HG03066 (cell line): ENCODE measurements around the gene DHFR2.
"Not testable (repeated sequence)": the region's sequence is repeated elsewhere in the genome, so short reads cannot be mapped to it uniquely, and the experiment has no call there.

Experiments
- ATAC-seq: cut with Tn5 transposase; IDR thresholded peaks from one replicate; pipeline ENCODE4 v1.9.1; 2021; ENCODE audit warnings: low read depth; ENCODE audit not compliant: unreplicated experiment

DHFR2 gene

DNA sequence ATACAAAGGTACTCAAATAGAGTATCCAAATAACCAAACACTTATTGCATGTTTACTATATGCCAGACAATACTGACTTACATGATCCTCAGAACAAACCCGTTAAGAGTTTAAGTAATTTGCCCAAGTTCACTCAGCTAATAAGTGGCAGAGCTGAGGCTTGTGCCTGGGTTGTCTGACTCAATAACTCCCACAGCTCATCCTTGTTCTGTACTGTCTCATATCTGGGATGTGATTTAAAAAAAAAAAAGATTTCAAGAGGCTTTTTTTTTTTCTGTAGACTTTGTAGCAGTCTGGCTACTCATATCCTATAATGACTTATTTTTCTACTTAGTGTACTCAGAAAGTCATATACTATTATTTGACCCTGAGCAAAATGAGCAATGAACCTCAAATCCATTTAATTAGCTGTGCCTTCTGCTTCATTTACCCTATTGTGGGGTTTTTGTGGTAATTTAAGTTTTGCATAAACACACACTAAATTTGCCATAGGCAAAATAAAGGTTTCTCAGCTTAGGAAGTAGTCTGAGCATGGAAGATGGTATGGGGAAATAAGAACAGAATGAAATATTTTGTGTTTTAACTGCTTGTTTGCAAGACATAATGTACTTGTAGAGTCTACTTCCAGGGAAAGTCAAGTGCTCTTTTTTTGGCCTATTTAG is 3.2 kb upstream of the DHFR2 start:
- no peak for ATAC-seq

DNA sequence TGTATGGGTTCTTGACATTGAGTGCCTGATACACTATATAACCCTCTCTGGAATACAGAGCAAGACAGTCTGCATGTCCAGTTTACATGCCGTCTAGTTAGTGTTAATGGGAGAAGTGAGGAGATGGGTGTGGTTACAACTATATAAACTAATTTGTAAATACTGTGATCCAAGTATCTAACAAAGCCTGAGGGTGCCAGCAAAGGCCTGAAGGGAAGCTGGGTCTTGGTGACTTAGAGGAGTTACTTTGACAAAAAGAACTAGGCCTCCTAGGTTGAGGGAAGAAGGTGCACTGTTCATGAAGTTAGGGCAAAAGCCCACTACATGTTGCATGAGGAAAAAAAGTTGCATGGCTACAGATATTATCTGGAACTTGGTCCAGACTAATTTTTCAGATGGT is 2.4 kb upstream of the DHFR2 start:
- no peak for ATAC-seq

DNA sequence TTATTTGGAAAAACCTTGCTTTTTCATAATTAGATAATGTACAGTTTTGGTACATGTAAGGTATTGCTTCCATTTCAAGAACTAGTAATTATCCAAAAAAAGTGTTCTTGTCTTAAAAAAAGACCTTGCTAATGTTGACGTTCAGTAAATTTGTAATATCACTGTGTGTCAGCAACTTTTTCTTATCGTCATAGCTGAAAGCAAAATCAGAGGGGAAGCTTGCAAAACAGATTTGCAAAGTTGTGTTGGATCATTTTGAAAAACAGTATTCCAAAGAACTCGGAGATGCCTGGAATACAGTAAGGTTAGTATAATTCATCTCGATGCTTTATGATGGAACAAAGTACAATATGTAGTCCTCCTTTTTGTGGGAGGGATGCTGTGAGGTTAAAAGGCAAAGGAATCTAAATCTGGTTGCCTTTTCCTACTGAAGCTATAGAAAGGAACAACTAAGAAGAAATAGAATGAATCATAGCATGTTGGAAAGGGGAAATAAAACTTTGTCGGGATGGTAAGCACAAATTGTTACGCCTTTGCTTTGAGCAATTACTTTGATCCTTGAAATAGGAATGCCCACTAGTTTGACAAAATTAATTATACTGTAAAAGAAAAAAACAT is 1.6 kb upstream of the DHFR2 start:
- ATAC-seq: no peak

DNA sequence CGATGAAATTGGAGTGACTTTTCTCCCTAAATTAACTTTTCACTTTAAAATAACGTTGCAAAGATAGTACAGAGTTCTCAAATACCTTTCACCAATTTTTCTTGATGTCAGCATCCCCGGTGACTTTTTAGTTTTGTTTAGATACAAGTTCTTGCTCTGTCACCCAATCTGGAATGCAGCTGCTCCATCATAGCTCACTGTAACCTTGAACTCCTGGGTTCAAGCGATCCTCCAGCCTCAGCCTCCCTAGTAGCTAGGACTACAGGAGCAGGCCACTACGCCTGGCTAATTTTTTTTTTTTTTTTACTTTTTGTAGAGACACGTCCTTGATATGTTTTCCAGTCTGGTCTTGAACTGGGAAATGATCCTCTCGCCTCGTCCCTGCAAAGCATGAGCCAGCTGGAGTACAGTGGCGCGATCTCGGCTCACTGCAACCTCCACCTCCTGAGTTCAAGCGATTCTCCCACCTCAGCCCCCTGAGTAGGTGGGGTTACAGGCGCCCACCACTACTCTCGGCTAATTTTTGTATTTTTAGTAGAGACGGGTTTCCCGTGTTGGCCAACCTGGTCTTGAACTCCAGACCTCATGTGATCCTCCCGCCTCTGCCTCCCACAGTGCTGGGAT is 892 bp upstream of the DHFR2 start:
- ATAC-seq: no peak

DNA sequence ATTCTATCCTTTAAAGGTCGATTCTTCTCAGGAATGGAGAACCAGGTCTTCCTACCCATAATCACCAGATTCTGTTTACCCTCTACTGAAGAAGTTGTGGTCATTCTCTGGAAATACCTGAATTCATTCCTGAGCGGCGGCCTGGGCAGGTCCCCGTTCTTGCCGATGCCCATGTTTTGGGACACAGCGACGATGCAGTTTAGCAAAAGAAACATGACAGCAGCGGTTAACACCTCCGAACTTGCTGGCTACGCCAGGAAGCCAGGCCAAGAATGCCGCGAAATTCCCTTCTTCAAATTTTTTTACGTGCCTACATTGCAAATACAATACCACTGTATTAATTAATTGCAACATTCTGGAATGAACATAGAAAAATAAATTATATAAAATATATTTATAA is 1.4 kb downstream of the DHFR2 start:
- ATAC-seq: no peak

DNA sequence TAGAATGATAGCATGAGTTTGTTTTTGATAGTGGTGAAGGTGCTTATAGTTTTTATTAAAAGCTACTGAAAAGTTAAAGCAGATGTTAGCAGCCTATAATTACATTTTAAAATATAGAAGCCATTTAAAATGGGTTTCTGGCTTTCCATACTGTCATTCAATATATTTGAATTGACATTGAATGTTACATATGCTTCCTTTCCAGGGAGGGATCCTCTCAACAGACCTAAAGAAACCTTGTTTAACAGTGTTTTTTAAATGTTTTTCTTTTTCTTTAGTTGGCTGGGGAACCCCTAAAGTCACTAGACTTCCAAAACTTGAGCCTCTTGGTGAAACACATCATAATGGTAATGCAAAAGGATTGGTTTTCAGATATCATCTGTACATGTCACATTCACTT is 12.2 kb downstream of the DHFR2 start:
- no peak for ATAC-seq

DNA sequence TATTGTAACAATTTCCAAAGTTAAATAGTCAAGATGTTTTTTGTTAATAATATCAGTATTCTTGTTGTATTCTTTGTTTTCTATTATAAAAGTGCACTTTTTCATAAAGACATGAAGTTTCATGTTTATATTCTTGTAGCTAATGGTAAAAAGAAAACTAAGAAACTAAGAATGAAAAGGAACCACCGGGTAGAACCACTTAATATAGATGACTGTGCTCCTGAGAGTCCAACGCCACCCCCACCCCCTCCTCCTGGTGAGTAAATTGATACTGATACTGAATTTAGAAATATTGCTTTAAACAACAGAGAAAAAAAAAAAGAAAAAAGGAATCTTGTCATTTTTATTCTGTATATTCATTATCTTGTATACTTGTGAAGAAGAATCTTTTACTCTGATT is 13.4 kb downstream of the DHFR2 start:
- ATAC-seq: no peak

DNA sequence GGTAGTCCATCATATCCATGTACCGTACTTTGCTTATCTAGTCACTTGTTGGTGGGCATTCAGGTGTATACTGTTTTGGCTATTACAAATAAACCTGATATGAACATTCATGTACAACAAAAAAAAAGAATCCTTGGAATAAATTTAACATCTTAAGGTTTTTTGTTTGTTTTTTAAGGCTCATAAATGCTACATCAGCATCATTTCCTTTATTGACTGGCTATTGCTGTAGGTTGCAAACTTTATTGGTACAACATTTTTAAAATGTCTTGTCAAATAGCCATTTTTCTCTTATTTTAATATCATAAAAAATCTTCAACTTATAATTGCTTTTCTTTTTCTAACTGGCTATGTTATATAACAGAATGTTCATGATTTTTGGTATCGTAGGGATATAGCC is 16.2 kb downstream of the DHFR2 start:
- ATAC-seq: no peak

DNA sequence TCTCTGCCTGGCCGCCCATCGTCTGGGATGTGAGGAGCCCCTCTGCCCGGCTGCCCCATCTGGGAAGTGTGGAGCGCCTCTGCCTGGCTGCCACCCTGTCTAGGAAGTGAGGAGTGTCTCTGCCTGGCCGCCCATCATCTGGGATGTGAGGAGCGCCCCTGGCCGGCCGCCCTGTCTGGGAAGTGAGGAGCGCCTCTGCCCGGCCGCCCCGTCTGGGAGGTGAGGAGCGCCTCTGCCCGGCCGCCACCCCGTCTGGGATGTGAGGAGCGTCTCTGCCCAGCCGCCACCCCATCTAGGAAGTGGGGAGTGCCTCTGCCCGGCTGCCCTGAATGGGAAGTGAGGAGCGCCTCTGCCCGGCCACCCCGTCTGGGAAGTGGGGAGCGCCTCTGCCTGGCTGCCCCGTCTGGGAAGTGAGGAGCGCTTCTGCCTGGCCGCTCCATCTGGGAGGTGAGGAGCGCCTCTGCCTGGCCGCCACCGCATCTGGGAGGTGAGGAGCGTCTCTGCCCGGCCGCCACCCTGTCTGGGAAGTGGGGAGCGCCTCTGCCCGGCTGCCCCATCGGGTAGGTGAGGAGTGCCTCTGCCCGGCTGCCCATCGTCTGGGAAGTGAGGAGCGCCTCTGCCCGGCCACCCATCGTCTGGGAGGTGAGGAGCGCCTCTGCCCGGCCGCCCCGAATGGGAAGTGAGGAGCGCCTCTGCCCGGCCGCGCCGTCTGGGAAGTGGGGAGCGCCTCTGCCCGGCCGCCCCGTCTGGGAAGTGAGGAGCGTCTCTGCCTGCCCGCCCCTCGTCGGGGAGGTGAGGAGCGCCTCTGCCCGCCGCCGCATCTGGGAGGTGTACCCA is 18.4 kb downstream of the DHFR2 start:
- ATAC-seq: not testable (repeated sequence)

DNA sequence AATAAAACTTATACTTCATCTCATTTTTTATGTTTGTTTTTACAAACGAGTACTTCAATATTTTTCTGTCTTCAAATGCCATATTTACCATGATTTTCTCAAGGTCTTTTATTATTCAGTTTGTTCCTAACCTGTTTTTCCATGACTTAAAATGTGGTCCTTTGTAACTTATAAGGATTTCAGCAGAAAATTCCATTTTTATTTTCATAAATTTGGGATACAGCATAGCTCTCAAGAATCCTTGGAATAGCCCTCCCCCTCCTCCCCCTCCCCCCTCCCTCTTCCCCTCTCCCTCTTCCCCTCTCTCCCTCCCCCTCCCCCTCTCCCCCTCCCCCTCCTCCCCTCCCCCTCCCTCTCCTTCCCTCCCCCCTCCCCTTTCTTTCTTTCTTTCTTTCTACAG is 19.4 kb downstream of the DHFR2 start:
- ATAC-seq: no peak

DNA sequence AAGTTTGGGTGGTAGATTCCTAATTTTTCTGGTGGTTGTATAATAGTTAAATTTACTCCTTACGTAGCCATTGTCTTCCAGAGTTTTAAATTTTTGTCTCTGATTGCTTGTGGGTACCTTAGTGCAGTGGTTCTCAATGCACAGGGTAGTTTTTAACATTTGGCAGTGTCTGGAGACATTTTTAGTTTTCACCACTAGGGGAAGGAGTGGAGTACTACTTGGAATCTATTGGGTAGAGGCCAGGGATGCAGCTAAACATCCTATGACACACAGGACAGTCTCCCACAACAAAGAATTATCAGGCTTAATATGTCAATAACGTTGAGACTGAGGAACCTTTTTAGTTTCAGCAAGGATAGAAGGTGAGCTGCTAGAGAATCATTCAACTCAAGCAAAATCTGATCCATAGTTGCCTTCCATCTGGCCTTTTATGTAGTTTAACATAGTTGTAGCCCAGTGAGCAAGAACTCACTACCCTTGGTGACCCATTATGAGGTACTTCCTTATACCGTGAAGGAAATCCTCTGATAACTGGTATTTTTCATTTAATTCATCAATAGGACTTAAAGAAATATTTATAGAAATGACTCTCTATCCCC is 25.7 kb downstream of the DHFR2 start:
- ATAC-seq: peak; percentile 84

DNA sequence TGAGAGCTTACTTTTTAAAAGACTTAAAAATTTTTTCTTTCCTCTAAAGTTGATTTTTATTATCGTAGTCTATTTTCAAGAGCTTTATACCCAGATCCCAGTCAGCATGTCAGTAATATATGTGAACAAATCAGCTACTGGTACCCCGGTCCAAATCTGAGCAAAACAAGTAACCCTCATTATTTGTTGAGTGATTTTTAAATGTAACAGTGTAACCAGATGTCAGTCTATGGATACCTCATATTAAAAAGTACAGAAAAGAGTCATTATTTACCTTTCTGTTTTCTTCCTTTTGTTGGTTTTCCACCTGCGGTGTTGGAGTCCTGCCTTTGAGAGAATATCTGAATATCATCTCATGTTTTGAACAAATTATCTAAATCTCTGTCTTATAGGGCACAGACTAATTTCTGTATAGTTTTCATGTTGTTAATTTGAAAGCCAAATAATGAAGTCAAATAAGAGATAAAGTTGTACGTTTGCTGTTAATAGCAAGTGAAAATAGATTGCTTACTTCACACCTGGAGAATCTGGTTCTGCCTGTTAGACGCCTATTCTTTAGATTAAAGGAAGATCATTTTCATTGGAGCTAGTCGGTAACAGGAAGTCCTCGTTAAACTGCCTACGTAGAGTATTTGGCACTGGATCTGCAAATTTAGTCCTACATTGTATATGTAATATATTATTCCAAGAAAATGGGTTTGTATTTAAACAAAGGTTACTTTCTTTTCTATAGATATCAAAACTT is 34.5 kb downstream of the DHFR2 start, which contains the start of gene STX19:
Gene STX19, minus strand, starts transcription at position 505 of the 745 bp plus-strand sequence. CDS start 13,328 bp downstream, outside the sequence.
- no peak for ATAC-seq

DNA sequence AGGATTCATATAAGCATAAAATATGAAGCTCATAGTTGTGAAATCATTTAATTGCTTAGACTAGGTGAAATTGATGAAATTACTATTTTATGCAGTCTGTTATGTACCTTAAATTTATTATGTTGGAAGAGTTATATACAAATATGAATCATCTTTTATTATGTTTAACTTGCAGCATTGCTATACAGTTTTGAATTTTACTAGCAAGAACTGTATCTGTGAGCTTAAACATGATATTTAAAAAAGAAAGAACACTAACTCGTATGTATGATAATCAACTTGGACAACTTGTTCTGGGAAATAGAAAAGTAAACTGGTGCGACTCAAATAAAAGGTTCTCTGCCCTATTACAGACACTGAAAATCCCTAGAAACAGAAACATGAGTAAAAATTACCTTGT is 36.1 kb downstream of the DHFR2 start:
- no peak for ATAC-seq

DNA sequence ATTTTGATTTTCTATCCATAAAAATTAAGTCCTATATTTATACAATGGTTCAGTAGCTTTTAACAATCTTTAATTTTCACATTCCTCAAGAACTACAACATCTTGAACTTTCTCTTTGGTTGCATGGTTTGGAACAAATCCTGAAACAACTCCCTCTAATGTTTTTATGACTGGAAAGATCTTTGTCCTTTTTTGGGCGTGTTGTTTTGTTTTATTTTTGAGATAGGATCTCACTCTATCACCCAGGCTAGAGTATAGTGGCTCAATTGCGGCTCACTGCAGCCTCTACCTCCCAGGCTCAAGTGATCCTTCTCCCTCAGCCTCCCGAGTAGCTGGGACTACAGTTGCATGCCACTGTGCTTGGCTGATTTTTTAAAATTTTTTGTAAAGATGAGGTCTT is 38.3 kb downstream of the DHFR2 start:
- no peak for ATAC-seq

DNA sequence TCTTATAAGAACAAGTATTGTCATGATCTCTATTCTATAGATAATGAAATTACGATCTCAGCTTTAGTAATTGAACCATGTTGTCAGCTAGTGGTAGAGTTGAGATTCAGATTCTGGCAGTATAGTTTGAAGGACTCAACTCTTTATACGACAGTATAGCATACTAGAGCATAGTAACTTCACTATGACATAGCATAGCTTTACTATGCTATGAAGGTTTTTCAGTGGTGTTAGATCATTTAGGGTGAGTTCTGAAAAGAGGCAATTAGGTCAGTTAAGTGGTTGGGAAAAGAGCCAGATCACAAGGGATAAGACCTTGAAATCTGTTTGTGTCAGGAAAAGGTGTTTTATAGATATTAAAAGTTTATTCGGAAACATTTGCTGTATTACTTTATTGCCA is 42.4 kb downstream of the DHFR2 start:
- ATAC-seq: no peak

DNA sequence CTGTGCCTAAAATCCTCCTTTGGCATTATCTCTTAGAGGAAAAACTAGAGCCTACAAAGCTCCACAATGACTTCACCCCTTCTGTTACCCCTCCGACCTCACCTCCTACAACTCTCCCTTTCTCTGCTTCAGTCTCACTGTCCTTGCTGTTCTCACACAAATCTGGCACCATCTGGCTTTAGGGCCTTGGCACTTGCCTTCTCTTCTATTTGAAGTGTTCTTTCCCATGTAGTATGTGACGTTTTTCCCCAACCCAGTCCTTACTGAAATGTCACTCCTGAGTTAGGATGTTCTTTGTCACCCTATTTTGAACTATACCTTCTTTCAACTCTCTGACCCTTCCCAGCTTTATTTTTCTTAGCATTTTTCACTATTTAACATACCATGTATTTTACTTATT is 43.1 kb downstream of the DHFR2 start:
- no peak for ATAC-seq

DNA sequence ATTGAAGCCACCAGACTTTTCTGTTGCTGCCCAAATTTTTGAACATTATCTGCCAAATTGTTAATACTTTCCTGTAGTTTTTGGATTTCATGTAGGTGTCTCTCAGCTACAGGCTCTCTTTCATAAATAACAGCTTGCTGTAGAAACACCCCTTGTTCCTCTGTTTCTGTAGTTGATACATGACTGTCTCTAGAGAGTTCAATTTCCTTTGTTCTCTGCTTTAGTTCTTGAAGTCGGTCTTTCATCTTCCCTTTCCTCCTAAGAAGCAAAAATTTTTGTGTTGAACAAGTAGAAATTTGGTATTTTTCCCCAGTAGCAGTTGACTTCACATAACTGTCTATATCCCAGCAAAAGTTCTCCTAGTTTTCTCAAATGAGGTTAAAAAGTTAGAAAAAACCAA is 47.7 kb downstream of the DHFR2 start:
- no peak for ATAC-seq

DNA sequence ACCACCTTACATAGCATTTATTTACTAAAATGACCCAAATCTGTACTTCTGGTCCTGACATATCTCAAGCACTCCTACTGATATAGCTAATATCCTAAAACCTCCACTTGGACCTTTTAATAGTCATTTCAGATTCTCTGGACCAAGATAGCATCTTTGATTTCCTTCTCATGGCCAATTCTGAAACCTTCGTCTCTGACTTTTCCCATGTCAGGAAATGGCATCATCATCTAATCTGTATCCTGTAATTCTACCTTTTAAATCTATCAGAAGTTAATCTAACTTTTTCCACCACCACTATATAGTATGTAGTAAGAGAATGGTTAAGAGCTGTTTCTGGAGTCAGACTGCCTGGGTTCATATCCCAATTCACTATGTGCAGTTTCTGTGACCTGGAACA is 50.5 kb downstream of the DHFR2 start:
- ATAC-seq: no peak

DNA sequence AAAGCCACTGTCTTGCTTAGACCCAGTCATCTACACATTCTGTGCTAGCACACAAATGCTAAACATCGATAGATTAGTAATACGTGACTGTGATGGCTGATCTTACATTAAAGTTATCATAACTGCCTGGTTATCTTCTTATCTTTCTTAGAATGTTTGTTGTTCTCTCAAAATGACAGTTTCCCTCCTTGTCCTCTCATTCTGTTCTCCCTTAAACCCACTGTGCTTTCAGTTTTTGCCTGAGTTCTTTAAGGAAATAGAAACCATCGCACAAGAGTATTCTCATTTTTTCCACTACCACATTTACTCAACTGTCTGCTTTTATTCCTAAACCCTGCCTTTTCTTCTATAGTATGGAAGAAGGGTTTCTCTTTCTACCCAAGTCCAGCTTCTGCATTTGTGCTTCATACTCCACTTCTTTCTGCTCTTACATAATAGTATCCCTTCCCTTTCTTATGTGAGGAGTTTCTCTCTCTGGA is 51.4 kb downstream of the DHFR2 start:
- ATAC-seq: no peak

DNA sequence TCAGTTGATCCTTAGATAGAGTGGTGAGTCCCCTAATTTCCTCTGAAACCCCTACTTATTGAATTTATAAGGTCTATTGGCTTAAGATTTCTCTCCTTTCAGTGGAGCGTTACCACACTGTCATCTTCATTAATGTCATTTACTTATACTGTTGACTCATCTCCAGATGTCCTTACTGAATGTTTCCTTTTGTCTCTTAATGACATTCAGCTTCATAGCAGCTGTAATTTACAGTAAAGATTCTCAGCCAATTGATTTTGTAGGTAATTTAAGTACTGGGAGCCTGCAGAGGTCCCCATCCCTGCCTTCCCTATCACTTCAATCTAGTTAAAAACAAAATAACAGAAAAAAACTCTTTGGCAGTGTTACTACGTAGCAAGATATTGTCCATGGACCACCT is 53.1 kb downstream of the DHFR2 start:
- no peak for ATAC-seq
